LNCAP (cell line): ENCODE measurements around the gene TM4SF18.

Experiments used
- TF ChIP-seq, protein P1 (sequence below): fragments of 450-650 bp; IDR thresholded peaks from 2 replicates; pipeline ENCODE4 v1.5.1; 2017; ENCODE audit warnings: mild to moderate bottlenecking

Gene TM4SF18

DNA sequence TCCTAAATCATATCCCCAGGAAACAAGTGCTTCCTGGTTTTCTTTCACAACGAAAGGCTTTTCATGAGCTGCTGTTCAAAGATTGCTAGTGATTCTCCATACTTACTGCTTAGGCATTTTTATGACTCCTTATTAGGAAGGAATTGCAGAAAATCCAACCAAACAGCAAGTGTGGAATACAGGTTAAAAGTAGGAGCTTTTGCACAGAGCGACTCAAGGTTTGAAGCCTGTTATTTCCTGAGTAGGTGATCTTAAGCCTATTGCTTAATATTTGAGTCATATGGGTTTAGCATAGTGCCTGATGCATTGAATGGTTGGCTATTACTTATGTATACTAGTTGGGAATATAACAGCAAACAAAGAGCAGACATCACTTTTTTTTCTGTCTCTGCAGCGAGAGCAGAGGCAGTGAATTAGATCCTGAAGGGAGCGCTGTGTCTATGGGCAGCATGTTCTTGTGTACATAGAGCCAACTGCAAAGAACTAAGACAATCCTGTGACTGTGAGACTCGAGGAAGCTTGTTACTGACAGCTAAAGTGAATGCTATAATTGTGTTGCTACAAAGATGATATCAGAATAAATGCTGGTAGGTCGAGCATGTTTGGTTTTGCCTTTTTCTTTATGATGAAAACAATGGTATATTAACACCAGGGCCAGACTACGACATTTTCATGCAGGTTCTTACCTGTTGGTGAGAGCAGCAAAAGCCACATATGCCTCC is 37.7 kb upstream of the TM4SF18 start:
- TF ChIP-seq, protein P1, sequence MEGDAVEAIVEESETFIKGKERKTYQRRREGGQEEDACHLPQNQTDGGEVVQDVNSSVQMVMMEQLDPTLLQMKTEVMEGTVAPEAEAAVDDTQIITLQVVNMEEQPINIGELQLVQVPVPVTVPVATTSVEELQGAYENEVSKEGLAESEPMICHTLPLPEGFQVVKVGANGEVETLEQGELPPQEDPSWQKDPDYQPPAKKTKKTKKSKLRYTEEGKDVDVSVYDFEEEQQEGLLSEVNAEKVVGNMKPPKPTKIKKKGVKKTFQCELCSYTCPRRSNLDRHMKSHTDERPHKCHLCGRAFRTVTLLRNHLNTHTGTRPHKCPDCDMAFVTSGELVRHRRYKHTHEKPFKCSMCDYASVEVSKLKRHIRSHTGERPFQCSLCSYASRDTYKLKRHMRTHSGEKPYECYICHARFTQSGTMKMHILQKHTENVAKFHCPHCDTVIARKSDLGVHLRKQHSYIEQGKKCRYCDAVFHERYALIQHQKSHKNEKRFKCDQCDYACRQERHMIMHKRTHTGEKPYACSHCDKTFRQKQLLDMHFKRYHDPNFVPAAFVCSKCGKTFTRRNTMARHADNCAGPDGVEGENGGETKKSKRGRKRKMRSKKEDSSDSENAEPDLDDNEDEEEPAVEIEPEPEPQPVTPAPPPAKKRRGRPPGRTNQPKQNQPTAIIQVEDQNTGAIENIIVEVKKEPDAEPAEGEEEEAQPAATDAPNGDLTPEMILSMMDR: no peak

DNA sequence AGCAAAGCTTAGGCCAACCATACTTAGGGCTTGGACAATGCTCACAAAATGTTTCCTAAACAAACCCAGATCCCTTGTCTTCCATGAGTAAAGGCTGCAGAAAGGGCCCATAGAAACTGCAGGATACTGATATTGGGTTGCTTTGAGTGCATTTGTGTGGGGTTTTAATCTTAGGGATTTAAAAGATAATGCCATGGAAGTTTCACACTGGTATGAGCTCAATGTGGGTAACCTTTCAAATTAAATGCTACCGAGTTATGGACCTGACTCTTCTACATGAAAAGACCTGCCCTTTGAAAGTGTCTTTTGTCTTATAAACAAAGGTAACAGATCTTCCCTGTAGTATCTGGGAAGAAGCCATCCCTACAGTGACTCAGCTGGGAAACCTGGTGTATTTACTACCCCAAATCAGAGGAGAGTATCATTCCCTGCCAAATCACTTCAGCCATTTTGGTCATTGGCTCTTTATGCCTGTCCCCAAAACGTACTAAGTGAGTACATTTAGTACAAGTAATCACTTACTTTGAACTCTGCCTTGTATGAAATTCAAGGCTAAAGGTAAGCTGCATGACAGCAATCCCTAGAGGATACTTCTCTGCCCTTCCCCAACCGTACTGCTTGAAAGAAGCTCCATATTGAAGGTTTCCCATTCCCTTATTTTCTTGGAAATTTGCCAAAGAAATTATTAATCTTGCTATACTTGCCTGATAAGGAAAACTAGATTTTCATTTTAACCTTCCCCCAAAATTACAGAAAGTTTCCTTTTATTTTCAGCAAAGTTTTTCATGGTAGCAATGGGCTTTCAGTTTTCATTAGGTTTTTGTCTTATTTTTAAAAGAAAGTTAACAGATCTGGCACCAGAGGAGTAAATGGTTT is 36.8 kb upstream of the TM4SF18 start:
- TF ChIP-seq, protein P1: no peak

DNA sequence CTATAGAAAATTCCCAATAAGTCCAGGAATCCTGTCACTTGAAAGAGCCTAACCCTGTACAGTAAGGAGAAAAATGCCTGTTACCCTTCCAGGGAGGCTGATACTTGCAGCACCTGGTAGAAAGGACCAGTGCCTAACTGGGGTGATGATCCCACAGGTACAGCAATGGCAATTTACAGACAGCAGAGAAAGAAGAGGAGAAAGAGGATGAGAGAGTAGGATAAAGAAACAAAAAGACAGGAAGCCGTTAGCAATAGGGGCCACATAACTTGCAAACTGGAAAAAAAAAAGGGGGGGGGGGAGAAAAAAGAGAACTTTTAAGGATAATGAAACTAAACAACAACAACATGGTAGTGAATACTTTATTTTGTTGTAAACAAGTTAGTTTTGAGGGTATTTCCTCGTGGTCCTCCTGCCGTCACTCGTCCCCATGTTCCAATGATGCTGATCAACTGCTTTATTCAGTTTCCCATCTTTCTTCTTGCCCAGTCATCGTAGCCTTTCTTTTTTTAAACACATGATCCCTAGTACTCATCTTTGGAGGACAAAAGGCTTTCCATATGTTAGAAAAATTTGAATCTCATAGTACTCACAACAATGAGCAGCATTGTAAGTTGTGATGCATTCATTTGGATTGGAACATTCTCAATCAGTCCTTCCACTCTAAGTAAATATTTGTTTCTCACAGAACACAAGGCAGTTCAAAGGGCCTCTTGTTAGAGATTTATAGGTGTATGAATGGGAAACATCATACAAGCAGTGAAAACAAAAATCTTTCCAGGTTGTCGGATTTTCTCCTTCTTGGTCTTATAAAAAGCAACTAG is 35.5 kb upstream of the TM4SF18 start:
- TF ChIP-seq, protein P1: no peak

DNA sequence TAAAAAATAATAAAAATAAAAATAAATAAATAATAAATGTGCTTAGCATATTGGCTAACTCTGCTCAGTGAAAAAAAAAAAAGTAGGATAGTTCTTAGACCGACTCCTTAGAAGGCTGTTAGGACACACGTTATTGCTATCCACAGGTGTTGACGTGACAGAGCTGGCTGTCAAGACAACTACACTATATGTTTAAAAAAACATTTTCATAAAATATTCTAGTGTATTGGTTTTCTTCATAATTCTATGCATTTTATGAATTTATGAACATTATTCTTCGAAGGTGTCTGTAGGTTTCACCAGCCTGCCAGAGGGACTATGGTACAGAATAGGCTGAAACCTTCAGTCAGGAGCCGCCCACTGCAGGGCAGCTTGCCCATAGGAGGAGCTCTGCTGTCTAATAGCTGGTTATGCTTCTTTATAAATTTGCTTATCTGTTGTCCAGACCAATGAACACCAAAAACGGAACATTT is 34.8 kb upstream of the TM4SF18 start:
- TF ChIP-seq, protein P1: no peak

DNA sequence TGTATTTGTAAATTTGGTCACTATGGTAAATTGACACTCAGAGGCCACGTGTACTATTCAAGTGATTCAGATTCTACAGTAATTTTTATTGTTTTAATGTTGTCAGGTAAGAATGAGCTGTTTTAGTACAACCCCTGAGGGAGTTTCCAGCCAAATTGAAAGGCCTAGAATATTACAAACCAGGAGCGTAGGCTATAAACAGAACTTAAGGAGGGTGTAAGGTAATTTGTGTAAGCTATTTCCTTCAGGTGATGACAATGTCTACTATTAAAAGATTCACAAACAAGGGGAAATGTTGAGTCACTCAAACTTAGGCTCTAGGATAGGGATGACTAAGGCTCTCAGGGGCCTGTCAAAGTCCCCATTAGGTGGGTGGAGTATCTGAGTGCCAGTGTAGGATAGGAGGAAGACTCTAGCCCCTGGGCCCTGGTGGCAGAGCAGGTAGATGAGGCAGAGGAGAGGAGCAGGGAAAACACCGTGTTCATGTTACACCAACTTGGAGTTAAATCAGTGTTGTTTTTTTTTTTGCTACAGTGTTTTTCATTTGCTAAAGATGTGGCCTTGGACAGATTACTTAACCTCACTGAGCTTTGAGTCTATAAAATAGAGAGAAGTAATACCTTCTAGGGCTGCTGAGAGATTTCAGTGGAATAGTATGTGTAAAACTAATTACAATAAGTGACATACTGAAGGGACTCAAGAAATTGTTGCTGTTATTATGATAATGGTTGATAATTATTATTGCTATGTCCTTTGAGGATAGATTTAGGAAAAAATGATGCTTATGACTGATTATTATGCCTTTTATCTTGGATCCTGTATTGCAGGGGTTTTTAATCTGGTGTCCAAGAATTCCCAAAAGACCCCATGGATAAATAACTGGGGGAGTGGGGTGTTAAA is 33.8 kb upstream of the TM4SF18 start:
- TF ChIP-seq, protein P1: no peak

DNA sequence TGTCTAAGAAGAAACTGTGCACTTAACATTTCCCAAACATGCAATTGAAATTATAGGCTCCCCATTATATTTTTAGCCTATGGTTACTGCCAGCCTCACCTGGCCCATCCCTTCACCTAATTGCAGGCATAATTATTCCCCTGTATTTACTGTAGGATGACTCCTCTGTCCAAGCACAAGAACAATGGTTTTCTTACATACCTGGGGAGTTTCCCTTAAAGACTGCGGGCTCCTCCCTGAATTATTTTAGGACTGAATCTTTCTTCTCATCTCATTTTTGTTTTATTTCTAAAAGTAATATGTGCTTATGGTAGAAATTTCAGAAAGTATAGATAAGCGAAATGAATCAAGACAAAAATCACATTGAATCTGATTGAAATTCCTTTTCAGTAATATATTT is 32.6 kb upstream of the TM4SF18 start:
- TF ChIP-seq, protein P1: no peak
